Measurements from ENCODE around the gene ZNF845.
"Not testable (repeated sequence)": the region's sequence is repeated elsewhere in the genome, so short reads cannot be mapped to it uniquely, and the experiment has no call there.

ZNF845 gene

DNA sequence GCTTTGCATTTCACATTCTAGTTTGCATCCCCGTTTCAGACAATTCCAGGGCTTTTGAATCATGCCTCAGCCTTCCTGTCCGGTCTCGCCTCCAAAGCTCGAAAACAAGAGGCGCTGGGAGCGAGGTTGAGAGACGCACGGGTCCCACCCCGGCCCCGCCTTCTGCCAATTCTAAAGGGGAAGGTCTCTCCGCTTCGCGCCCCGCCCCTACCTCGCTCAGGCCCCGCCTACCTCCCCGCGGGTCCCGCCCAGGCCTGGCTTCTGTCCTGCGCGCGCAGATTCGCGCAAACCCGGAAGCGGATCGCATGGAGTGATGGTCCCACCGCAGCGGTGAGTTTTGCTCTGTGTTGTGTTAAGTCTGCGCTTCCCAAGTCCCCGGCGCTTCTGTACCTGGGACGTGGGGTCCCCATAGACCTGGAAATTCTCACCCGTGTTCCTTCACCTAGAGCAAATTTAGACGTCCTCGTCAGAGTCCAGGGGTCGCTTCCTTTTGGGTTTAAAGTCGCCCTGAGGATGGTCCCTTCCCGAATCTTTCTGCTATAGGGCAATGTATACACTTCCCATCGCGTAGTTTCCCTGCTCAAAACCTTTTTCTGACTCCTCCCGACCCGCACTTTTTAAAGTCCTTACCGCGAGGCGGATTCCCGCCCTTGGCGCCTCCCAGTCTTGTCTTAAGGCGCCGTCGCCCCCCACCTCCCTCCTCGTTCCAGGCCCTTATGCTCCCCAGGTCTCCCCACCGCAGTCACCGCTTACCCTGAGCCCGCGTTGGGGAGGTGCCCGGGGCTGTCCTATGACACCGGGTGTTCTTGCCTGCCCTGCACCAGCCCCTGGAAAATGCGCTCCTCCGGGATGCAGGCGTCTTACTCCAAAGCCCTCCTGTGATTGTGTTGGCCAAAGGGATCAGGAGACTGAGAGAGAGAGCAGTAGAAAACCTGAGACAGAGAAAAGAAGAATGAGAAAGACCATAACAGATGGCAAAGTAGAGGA is at the start of gene ZNF845:
TSS of gene ZNF845 (plus strand) at position 287 of the 987 bp plus-strand sequence. CDS start 7,559 bp downstream, outside the sequence.
- H3K4me3 ChIP-seq (ENCODE audit: low read depth, low read length), result peak within 1 kb of the TSS; percentile 89
- DNase-seq (ENCODE audit: low read depth), result peak; percentile 92
- TF ChIP-seq, protein P1, sequence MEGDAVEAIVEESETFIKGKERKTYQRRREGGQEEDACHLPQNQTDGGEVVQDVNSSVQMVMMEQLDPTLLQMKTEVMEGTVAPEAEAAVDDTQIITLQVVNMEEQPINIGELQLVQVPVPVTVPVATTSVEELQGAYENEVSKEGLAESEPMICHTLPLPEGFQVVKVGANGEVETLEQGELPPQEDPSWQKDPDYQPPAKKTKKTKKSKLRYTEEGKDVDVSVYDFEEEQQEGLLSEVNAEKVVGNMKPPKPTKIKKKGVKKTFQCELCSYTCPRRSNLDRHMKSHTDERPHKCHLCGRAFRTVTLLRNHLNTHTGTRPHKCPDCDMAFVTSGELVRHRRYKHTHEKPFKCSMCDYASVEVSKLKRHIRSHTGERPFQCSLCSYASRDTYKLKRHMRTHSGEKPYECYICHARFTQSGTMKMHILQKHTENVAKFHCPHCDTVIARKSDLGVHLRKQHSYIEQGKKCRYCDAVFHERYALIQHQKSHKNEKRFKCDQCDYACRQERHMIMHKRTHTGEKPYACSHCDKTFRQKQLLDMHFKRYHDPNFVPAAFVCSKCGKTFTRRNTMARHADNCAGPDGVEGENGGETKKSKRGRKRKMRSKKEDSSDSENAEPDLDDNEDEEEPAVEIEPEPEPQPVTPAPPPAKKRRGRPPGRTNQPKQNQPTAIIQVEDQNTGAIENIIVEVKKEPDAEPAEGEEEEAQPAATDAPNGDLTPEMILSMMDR (IDR thresholded peaks at IDR 0.05; ENCODE audit: insufficient read depth, low read depth, low read length, missing control alignments), result no peak

DNA sequence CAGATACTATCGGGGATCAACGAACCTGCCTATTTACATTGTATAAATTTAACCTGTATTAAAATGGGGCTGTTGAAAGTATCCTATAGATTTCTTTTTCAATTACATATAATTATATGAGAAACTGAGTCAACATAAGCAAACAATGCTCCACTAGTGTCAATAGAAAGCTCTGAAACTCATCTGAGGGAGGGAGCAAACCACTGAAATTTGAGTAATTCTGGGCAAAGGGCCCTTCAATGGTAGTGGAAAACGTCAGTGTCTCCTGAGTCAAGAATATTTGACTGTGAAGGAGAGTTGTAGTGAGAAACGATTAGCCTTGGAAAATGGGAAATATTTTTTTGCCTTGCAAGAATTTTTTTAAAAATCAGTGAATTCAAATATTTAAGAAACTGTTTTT is 48.5 kb upstream of the ZNF845 start:
- H3K4me3 ChIP-seq (ENCODE audit: low read depth, low read length), result no peak overlapping the region
- TF ChIP-seq, protein P1 (IDR thresholded peaks at IDR 0.05; ENCODE audit: insufficient read depth, low read depth, low read length, missing control alignments), result no peak
- DNase-seq (ENCODE audit: low read depth), result no peak

DNA sequence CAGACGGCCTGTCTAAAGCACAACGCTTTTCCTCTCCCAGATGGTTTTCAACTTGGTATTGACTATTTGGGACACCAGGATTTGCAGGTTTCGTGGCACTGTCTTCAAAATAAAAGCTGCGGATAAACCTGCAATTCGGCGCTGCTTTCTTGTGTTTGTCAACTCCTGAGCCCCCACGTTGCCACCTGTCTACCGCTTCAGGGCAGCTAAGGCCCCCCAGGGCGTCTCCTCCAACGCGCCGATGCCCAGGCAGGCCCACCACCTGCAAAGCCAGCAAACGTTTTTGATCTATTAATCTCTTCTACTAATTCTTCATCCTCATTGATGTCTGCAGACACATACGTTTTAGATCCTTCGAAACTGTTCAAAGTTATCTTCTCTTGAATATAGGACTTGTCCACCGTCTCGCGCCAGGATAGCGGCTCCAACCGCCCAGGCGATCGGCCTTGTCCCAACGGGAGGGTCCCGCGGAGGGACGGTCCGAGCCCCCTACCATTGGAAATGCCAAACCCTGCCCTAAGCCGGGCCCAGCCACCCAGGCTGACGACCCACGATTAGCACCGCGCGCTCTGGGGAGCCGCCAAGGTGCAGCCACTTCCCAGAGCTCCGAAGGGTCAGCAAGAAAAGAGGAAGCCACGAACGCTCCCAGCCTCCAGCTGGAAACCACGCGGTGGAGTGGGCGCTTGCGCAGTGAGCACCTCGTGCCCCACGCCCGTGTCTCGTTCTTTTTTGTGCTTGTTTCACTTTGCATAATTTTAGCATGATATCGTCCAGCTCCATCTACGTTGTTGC is 42.6 kb upstream of the ZNF845 start:
- H3K4me3 ChIP-seq (ENCODE audit: low read depth, low read length), result no peak overlapping the region
- no peak for DNase-seq (ENCODE audit: low read depth)
- TF ChIP-seq, protein P1 (IDR thresholded peaks at IDR 0.05; ENCODE audit: insufficient read depth, low read depth, low read length, missing control alignments), result no peak

DNA sequence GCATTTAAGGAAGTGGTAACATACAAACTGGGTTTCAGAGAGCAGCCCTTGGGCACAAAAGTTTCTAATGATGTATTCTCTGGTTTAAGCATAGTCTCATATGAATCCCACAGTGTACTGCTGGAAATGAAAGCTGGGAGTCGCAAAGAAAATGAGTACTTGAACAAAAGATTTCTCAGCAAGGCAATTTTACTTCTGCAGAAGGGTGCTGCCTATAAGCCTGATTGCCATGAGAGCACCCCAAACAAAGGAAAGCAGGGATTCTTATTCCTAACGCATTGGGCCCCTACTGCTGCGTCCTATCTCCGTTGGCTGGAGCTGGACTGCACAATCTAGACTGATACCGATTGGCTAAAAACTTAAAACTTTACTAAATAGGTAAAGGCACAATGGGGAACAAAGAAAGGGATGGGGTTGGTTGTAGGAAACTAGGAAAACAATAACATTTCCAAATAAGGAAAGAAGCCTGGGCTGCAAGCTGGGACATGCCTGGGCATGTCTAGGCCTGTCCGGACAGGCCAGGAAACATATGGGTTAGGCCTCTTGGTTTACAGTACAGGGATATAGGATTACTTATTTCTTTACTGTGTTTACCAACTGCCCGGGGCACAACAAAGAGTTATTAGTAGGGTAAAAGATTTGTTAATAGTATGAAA is 38.6 kb upstream of the ZNF845 start:
- H3K4me3 ChIP-seq (ENCODE audit: low read depth, low read length), result no peak overlapping the region
- TF ChIP-seq, protein P1 (IDR thresholded peaks at IDR 0.05; ENCODE audit: insufficient read depth, low read depth, low read length, missing control alignments), result no peak
- DNase-seq (ENCODE audit: low read depth), result no peak

DNA sequence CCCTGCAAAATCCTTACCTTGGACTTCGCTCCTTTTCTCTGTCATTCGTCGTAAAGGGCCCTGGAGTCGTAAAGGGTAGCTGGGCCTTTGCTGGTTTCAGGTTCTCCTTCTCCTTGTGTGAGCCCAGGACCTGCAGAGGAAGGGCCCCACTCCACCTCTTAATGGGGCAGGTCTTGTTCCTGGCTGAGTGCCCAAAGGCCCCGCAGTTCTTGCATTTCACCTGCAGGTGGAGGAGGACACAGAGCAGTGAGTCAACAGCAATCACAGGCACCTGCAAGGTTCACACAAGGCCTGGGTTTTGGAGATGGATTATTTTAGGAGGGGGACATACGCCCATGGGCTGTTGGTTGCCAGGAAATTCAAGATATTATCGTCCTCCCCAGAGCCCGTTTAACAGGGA is 32.2 kb upstream of the ZNF845 start:
- not testable (repeated sequence) for DNase-seq (ENCODE audit: low read depth); H3K4me3 ChIP-seq (ENCODE audit: low read depth, low read length)

DNA sequence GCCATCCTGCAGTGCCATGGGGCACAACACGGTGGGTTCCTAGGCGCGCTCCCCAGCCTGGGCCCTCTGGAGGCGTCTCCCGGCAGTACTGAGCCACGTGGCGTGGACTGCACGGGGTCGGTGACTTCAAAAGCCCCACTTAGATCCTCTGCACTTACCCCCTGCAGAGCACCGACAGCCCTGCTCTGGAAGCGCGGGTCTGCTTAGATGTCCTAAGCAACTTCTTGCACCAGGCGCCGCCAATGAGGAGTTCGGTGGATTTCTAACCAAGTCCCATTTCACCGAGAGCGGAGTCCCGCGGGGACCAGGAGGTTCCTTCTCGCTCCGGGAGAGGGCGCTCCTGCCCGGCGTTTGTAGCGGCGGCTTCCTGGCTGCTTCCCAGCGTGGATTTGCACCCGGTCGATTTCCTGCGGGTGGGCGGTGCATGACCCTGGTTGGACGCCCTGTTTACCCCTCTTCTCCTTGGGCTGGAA is 25.2 kb upstream of the ZNF845 start:
- DNase-seq (ENCODE audit: low read depth), result no peak
- no peak overlapping the region for H3K4me3 ChIP-seq (ENCODE audit: low read depth, low read length)
- TF ChIP-seq, protein P1 (IDR thresholded peaks at IDR 0.05; ENCODE audit: insufficient read depth, low read depth, low read length, missing control alignments), result no peak
